ENCODE results near the gene BGLAP.

BGLAP gene

DNA sequence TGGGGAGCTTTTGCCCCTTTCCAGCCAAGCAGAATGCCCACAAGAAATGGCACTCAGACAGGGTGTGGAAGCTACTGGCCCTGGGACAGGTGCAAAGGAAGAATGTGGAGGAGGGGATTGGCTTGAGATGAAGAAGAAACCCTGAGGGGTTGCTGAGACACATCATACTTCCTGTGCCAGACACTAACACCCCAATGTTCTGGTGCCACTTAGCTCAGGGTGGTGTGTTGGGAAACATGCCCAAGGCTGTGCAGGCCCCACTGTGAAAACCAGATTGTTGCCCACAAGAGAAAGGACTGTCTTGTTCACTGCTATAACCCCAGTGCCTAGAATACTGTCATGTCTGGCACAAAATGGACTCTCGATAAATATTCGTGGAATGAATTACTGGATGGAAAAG lies 15.7 kb downstream of the BGLAP start:
- DNase-seq (ENCODE audit: low read depth, low spot score), result no peak

DNA sequence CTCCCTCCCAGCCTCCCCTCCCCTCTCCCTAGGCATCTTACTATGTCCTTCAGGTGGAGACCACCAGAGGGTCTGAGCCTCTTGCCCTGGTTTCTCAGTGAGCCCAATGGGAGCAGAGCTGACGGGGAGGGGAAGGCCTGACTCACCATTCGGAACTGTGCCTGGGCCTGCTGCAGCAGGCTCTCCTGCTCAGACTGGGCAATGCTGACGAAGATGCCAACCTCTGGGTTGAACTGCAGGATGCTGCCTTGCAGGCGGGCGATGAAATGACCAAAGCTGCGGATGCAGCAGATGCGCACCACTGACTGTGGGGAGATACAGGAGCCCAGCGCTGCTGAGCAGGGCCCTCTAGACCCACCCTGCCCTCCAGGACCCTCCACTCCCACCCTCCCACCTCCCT lies 16.9 kb downstream of the BGLAP start:
- DNase-seq (ENCODE audit: low read depth, low spot score), result no peak

DNA sequence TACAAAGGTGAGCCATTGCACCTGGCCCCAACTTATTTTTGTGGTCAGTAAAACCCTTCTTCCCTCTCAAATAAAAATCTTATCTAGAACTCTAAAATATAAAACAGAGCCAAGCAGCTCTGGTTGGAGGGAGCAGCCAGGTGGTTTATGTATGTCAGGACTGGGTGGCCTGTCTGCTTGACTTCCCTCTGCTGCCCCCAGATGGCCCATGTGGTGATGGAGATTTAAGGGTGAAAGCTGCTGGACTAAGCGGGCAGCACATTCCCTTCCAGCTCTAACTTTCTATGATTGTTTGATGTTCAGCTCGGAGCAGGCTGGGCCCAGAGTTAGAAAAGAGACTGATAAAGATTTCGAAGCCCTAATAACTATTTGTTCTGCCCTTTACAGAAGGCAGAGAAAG lies 17.8 kb downstream of the BGLAP start:
- DNase-seq (ENCODE audit: low read depth, low spot score), result no peak

DNA sequence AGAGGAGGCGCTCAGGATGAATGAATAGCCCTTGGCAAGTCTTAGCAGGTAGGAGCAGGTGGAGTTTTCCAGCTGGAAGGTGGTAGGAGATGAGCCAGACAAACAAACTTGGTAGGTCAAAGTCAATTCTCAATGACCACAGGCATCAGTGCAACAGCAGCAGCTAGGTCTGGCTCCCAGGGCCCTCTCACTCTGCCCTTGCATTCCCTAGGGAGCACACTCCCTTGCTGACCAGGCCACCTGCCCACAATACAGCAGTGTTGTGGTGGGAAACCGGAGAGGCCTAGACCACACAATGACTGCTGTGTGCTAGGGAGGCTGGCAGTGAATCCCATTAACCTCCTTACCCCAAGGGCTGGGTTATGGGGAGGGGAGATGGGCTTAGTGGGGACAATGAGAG lies 18.9 kb downstream of the BGLAP start:
- no peak for DNase-seq (ENCODE audit: low read depth, low spot score)

DNA sequence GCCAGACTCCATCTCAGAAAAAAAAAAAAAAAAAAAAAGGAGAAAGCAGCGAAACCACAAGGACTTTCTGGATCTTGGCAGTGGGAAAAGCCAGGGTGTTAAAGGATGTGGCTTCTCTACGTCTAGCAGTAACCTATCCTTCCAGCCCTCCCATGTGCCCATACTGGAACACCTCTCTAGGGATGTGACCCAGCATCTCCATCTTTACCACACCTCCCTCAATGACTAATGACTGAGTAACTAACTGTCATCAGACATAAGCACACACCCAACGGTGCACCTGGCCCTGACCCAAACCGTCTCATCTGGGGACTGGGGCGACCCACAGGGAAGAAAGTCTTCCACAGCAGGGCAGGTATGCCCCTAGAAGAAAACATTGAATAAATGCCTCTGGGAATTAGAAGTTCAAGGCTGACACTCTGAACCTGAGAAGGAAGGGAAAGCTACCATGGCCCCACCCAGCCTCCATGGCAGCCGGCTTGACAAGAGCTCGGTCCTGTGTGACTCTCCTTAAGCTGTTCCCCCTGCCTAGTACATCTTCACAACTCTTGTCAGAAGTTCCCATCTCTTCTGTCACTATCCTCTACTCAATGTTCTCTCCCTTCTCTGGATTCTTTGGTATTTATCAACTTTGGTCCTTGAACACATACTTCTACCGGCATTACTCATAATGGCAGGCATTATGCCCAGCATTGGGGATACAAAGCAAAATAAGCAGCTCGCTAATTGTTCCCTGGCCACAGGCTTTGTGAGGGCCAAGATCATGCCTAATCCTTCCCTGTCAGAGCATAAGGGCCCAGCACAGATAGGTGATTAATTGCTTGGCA lies 20.7 kb downstream of the BGLAP start:
- no peak for DNase-seq (ENCODE audit: low read depth, low spot score)

DNA sequence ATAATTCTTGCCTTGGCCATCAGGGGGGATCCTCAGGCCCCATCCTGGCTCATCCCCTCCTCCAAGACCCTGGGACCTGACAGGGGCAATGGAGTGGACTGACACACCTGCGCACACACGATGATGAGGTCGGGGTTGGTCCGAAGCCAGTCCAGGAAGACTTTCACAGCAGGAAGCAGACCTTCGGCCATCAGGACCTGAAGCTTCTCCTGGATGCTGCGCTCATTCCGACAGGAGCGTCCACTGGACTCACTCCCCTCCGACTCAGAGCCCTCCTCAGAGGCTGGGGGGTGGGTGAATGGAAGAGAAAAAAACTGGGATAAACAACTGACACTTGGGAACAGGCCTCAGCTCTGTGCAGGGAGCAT lies 21.3 kb downstream of the BGLAP start:
- DNase-seq (ENCODE audit: low read depth, low spot score), result no peak

DNA sequence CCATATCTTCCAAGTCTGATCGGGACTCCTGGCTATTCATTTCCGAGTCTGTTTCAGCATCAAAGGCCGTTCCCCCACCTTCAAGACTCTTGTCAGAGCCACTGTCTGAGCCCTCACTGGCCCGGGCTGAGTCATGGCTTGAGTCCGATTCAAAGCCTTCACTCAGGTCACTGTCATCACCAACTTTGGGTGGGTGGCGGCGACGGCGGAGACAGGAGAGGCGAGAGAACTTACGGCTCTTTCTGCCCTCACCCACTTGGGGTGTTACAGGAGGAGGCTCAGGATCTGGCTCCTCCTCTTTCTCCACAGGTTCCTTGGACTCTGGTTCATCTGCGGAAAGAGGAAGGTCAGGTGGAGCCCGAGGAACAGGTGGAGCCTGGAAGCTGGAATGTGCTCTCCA lies 24.1 kb downstream of the BGLAP start:
- DNase-seq (ENCODE audit: low read depth, low spot score), result no peak

DNA sequence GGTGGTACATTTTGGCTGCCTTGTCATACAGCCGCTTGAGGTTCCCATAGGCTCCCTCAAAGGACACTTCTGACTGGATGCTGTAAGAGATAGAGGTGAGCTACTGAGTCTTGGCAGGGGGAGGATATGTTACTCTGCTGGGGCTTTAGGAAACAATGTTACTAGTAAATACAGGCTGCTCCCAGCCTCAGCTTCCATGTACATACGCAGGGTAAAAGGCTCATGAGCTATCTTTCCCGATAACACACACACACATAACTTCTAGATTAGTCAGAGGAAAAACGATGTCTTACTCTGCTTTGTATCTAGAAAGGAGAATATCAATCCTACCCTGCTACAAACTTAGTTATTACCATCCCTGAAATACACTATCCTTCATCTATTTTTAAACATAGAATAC lies 26.4 kb downstream of the BGLAP start:
- no peak for DNase-seq (ENCODE audit: low read depth, low spot score)

DNA sequence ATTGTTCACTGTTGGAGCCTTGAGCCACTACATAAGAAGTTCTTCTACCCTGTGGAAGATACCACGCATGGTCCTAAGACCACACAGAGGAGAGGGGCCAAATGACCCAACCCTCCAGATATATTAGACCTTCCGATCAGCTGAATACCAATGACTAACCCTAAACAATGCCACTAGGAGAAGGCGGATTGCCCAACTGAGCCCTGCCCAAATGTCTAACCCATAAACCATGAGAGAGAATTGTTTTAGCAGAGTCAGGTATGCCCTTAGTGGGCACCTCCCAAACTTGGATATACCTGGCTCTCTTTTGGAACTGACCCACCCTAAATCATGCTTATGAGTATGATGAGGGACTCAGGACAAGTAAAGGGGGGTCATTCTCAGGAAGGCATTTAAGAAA lies 28.3 kb downstream of the BGLAP start:
- no peak for DNase-seq (ENCODE audit: low read depth, low spot score)

DNA sequence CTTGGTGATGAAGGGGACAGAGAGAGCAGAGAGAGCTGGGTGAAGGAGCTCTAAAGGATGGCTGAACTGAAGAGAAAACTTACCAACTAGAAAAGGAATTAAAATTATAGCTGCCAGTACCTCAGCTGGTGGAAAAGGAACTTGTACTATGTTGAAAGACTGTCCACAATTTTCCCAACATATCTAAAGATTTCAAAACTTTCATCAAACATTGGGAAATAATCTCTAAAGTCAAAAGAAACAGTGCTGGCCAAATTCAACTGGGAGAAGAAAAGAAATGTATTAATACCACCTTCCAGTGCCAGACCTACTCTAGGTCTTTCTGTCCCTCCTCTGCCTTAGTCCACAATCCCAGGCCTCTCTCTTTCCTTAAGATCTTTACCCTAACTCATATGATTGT lies 34.5 kb downstream of the BGLAP start:
- no peak for DNase-seq (ENCODE audit: low read depth, low spot score)

DNA sequence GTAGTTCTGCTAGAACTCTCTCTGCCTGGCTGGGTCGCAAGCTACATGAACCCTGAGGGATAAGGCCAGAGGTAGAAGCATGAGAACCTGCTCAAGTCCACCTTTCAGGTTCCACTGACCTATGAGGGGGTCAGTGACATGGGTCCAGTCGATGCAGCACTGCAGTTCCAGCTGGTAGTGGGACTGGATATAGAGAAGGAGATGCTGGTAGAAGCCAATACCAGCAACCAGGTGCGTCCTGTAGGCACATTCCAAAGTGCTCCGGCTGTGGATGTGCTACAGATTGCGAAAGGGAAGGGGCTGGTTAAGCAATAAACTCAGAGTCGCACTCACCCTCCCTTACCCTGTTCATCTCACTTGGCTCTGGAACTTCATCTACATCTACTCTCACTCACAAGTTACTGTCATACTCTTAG lies 35.0 kb downstream of the BGLAP start:
- DNase-seq (ENCODE audit: low read depth, low spot score), result no peak

DNA sequence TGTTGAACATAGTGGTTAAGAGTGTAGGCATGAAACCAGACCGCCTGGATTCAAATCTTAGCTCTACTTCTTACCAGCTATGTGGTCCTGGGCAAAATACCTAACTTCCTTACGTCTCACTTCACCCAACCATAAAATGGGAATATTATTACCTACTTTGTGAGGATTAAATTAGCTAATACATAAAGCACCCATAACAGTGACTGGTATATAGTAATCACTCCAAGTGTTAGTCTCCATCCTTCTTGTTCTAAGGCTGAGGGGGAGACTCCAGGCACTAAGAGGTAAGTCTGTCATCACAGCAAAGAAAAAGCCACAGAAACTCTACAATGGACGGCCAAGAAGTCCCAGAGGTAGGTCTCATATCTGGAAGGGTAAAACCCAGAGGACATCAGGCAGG lies 37.9 kb downstream of the BGLAP start:
- no peak for DNase-seq (ENCODE audit: low read depth, low spot score)

DNA sequence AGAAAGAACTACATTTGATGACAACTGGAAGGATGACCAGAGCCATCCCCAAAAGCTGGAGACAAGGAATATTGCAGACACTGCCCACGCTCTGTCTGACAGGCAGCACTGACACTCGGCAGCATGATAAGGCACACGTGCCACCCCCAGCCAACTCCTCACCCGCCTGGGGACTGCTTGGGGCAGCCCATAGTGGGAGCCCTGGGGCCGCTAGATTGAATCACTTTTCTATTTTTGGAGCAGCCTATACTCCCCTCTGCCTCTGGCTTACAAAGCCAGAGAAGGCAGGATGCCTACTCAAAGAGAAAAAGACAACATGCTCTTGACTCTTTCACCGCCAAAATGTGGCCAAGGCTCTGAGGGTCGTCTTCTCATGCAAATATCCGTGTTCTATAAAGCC lies 39.3 kb downstream of the BGLAP start:
- no peak for DNase-seq (ENCODE audit: low read depth, low spot score)

DNA sequence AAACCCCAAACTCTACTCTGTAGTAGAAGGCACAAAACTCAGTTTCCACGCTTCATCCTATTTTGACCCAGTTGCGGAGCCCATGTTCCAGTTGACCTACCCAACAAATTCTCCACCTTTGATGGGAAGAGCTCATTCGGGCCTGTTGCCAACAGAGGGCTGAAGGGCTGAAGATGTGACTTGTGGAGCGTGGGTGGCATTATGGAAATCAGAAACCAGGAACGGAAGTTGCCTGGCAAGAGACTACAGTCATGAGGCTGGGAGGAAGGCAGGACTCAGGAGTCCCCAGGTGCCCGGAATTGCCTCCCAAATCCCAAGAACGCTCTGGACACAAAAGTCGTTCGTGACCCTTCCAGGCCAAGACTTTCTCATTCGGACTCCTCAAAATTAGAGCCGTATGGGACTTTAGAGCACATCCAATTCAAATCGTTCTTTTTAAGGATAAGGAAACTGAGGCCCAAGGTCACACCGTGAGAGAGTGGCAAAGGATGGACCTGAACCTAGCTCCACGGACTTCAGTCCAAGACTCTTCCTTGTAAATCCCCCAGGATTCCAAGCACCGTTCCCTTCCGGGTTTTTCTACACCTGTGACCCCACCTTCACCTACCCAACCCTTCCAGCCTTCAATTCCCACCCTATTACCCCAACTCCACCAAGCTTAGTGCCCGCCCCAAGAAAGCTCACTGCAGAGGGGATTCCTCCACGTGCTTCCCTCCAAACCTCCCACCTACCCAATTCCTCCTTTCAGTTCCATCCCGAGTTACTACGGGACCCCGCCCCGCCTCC lies 39.9 kb downstream of the BGLAP start:
- no peak for DNase-seq (ENCODE audit: low read depth, low spot score)

DNA sequence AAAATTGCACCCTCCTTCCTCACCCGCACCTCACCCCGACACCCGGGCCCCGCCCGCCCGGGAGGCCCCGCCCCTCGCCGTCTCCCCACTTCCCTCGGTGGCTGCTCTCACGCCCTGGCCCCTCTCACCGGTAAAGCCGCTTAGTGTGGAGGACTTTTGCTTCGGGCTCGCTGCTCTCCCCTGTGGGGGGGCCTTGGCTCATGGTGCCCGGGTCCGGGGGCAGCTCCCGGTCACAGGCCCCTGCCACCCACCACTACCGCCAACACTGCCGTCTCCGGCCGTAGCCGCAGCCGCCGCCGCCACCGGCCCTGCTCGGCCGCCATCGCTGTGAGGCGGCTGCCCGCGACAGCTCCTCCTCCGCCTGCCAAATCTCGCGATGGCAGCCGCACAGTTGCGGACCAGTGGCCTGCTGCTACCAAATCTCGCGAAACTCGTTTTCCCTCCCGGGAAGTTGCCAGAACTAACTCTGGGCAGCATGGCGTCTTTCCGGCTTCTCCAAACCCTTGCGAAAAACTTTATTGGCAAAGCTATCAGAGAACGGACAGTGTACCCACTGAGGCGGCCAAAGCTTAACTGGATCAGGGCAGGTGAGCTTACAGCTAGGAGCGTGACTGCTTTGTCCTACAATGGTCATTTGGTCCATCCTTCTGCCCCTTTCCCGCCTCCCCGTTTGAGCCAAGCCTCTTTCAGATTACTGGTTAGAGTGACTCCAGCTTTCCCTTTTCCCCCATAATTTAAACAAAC lies 40.7 kb downstream of the BGLAP start, which contains the start of gene SMG5:
SMG5 (minus strand) TSS at position 347 of the 744 bp plus-strand sequence; CDS start at position 202, 145 bp downstream.
- DNase-seq (ENCODE audit: low read depth, low spot score), result peak; percentile 100

DNA sequence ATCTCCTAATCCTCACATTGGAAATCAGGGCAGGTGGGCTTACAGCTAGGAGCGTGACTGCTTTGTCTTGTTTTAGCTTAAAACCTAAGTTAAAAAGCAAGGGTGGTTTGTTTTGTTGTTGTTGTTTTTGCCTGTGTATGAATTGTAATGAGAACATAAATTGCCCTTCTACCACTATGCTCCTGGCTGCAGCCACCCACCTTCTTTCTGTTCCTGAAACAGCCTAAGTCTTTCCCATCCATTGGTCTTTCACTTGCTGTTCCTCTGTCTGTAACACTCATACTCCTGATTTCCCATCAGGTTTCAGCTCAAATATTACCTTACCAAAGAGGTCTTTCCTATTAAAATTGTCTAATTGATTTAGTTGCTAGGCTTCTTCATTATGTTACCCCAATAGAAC lies 41.5 kb downstream of the BGLAP start:
- no peak for DNase-seq (ENCODE audit: low read depth, low spot score)

DNA sequence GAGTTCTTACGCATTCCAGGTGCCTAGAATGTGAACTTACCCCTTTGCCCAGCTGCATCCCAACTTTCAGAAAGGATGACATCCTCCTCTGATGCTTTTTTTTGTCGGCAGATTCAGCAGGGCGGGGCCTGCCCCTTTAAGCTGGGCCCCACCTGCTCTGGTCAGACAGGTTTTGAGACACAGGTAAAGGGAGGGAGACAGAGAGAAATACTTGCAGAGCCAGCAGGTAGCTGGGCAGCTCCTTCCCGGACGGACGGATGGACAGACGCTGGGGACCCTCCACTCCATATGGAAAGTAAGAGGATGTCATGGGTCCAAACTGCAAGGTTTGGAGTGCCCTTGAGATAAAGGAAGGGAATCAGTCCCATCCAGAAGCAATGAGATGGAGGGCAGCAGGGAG lies 42.1 kb downstream of the BGLAP start, which contains the start of gene TMEM79:
TMEM79 (plus strand) TSS at position 214 of the 400 bp plus-strand sequence. CDS start 902 bp downstream, outside the sequence.
- DNase-seq (ENCODE audit: low read depth, low spot score), result no peak

DNA sequence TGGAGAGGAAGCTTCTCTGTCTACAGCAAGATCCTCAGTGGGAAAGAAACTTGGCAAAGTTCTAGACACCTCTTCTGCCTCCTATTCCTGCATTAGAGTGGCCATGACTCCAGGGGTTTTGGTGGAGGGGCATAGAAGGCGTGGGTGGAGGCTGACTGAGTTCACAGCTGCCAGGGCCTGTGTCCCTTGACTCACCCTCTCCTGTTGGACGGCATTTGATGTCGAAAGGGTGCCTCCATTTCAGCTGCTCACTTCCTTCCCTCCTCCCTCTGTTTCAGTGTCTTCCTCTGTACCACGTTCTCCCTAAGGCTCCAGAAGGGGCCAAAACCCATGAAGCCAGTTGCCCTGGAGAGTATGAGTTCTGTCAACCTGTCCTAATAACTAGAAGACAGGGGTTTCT lies 42.8 kb downstream of the BGLAP start:
- no peak for DNase-seq (ENCODE audit: low read depth, low spot score)

DNA sequence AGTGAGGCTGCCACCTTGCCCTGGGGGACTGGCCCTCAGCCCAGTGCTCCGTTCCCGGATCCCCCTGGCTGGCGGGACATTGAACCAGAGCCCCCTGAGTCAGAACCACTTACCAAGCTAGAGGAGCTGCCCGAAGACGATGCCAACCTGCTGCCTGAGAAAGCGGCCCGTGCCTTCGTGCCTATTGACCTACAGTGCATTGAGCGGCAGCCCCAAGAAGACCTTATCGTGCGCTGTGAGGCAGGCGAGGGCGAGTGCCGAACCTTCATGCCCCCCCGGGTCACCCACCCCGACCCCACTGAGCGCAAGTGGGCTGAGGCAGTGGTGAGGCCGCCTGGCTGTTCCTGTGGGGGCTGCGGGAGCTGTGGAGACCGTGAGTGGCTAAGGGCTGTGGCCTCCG lies 43.5 kb downstream of the BGLAP start:
- DNase-seq (ENCODE audit: low read depth, low spot score), result no peak

DNA sequence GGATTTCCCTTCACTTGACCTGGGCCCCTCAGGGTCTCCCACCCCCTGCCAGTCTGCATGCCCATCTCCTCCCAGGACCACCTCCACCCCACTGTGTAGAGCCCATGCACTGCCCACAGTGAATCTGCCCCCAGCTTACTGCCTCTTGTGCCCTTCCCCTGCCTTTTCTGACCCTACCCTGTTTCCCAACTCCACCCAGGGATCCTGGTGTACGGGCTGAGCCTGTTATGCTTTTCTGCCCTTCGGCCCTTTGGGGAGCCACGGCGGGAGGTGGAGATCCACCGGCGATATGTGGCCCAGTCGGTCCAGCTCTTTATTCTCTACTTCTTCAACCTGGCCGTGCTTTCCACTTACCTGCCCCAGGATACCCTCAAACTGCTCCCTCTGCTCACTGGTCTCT lies 44.1 kb downstream of the BGLAP start:
- no peak for DNase-seq (ENCODE audit: low read depth, low spot score)

DNA sequence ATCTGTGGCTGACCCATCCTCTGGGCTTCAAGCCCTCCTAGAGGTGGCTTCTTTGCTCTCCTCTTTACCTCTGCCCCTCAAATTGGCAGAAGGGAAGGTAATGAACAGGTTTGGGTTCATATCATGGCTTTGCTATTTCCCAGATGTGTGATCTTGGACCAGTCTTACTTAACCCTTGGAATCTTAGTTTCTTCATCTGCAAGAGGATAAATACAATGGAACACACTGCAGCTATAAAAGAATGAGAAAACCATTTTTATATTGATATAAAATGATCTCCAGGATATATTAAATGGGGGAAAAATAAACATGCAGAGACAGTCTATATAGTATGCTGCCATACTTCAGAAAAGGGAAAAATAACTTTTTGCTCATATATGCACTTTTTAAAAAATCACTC lies 47.9 kb downstream of the BGLAP start:
- no peak for DNase-seq (ENCODE audit: low read depth, low spot score)
